HEK293T (cell line): ENCODE data around the gene CASP9.

Source experiments
- CTCF ChIA-PET: fragments of 350-600 bp; formaldehyde crosslinking; extraction: SDS; loops from one replicate; lab custom pipeline; 2021; ENCODE audit warnings: antibody characterized with exemption, inconsistent platforms; lab: Yijun Ruan, JAX
- POLR2A ChIA-PET: fragments of 350-600 bp; formaldehyde crosslinking; extraction: SDS; loops from one replicate; lab custom pipeline; 2020; ENCODE audit warnings: antibody characterized with exemption, inconsistent platforms; lab: Yijun Ruan, JAX
- DNase-seq: peaks from one replicate; pipeline ENCODE4 v3.0.0; 2012; ENCODE audit warnings: mixed read lengths; ENCODE audit errors: extremely low spot score
- ARNT ChIP-seq: fragments of 450-650 bp; IDR thresholded peaks from 2 replicates; pipeline ENCODE4 v1.6.1; 2017; ENCODE audit warnings: mild to moderate bottlenecking
- BHLHE40 ChIP-seq: fragments of 450-650 bp; IDR thresholded peaks from 2 replicates; pipeline ENCODE4 v1.6.1; 2016; ENCODE audit warnings: mild to moderate bottlenecking, moderate library complexity, borderline replicate concordance
- CTBP1 ChIP-seq: fragments of 450-650 bp; IDR thresholded peaks from 2 replicates; pipeline ENCODE4 v1.6.1; 2016; ENCODE audit warnings: borderline replicate concordance
- ELF4 ChIP-seq: fragments of 450-650 bp; IDR thresholded peaks from 2 replicates; pipeline ENCODE4 v1.6.1; 2017; ENCODE audit warnings: antibody characterized with exemption
- FOXA1 ChIP-seq: fragments of 450-650 bp; IDR thresholded peaks from 2 replicates; pipeline ENCODE4 v1.6.1; 2016; ENCODE audit warnings: mild to moderate bottlenecking
- FOXM1 ChIP-seq: fragments of 450-650 bp; IDR thresholded peaks from 2 replicates; pipeline ENCODE4 v1.6.1; 2017; ENCODE audit warnings: mild to moderate bottlenecking, borderline replicate concordance
- HDGF ChIP-seq: fragments of 450-650 bp; IDR thresholded peaks from 2 replicates; pipeline ENCODE4 v1.6.1; 2017; ENCODE audit warnings: antibody characterized with exemption, borderline replicate concordance
- L3MBTL2 ChIP-seq: fragments of 450-650 bp; conservative IDR thresholded peaks from 2 replicates; pipeline ENCODE4 v1.6.1; 2016; ENCODE audit warnings: mild to moderate bottlenecking
- LEF1 ChIP-seq: fragments of 450-650 bp; IDR thresholded peaks from 2 replicates; pipeline ENCODE4 v1.6.1; 2017; ENCODE audit warnings: mild to moderate bottlenecking, borderline replicate concordance
- NFRKB ChIP-seq: fragments of 450-650 bp; IDR thresholded peaks from 2 replicates; pipeline ENCODE4 v1.6.1; 2016; ENCODE audit warnings: mild to moderate bottlenecking, moderate library complexity
- PKNOX1 ChIP-seq: fragments of 450-650 bp; IDR thresholded peaks from 2 replicates; pipeline ENCODE4 v1.6.1; 2016
- SP1 ChIP-seq: fragments of 450-650 bp; IDR thresholded peaks from 2 replicates; pipeline ENCODE4 v1.6.1; 2017
- SUZ12 ChIP-seq: fragments of 450-650 bp; IDR thresholded peaks from 2 replicates; pipeline ENCODE4 v1.6.1; 2016; ENCODE audit warnings: mild to moderate bottlenecking
- TARDBP ChIP-seq: fragments of 450-650 bp; IDR thresholded peaks from 2 replicates; pipeline ENCODE4 v1.6.1; 2016
- ZNF384 ChIP-seq: fragments of 450-650 bp; IDR thresholded peaks from 2 replicates; pipeline ENCODE4 v1.6.1; 2016

Gene CASP9

DNA sequence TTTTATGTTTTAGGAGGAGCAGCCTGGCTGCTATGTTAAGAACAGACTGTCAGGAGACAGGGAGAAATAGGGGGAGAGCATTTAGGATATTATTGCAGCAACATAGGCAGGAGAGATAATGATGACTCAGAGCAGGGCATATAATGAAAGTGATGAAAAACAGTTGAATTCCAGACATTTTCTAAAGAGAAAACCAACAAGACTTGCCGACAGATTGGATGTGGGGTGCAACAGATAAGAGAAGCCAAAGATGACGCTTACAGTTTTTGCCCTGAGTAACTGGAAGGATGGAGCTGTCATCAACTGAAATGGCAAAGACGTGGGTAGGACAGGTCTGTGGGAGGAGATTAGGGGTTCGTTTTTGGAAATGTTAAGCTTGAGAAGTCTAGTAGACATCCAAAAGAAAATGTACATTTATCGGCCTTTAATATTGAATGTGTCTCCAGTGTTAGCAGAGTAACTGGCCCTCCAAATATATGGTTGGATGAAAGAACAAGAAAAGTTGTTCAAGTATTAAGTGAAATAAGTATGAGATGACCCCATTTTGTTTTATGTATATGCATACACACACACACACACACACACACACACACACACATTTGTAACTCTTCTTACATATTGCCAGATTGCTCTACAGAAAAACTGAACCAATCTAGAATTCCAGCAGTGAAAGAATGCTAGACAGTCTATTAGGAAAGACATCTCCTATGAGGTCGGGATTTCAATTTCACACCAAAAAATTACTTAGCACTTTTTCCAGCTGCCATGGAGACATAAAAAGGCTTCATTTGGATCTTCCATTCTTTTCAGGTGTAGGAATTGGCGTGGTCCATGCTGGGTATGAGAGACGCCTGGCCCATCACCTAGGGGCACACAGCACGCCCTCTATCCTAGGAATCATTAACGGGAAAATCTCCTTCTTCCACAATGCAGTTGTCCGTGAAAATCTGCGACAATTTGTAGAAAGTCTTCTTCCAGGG is 19.9 kb upstream of the CASP9 start:
- no peak for TF ChIP-seq PKNOX1
- DNase-seq: no peak
- ChIA-PET CTCF (no interaction called here), POLR2A (no interaction called here)

- CTCF ChIA-PET: no interaction called here
Measured at GRCh38 chr1:15543251-15543588, 19.2 kb upstream of the CASP9 start.

GRCh38 chr1:15542388-15543250 is 18.6 kb upstream of the CASP9 start:
- DNase-seq: no peak
- ChIA-PET CTCF (no interaction called here), POLR2A (no interaction called here)
- no peak for TF ChIP-seq L3MBTL2
- TF ChIP-seq TARDBP: no peak
- no peak for TF ChIP-seq HDGF
- no peak for TF ChIP-seq ZNF384
- TF ChIP-seq LEF1: no peak
- TF ChIP-seq PKNOX1: no peak
- TF ChIP-seq SUZ12: no peak
- no peak for TF ChIP-seq NFRKB
- no peak for TF ChIP-seq CTBP1
- no peak for TF ChIP-seq FOXA1
- TF ChIP-seq FOXM1: no peak
- TF ChIP-seq ARNT: no peak

More at GRCh38 chr1:15543251-15543588, 19.2 kb upstream of the CASP9 start:
- POLR2A ChIA-PET: no interaction called here
- TF ChIP-seq SP1 (no peak), BHLHE40 (no peak), NFRKB (no peak), ZNF384 (no peak)
- no peak for DNase-seq

DNA sequence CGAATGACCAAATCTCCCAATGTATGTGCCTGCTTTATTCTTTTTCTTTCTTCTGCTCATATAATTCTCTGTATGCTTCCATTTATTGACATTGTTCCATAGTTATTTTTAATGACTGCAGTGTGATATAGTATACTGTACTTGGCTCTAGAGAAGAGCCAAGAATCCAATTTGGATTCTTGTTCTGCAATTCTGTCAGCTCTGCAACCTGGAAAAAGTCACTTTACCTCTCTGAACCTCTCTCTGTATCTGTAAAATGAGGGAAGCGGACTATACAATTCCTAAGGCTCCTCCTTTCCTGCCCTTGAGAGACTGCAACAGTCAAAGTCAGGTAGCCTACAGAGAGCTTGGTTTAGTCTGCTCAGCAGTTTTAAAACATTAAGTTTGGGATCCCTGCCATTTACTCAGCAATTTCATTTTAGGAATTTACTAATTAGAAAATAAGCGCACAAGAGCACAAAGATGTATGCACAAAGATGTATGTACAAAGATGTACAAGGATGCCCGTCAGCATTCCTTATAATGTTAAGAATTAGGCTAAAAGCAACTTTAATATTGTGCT is 17.3 kb upstream of the CASP9 start:
- TF ChIP-seq BHLHE40 (no peak), ZNF384 (no peak), SP1 (no peak), ELF4 (no peak), FOXA1 (no peak), PKNOX1 (no peak), TARDBP (no peak), CTBP1 (no peak), SUZ12 (no peak), LEF1 (no peak), FOXM1 (no peak), HDGF (no peak), NFRKB (no peak)
- CTCF ChIA-PET: no interaction called here
- POLR2A ChIA-PET: no interaction called here
- DNase-seq: no peak

DNA sequence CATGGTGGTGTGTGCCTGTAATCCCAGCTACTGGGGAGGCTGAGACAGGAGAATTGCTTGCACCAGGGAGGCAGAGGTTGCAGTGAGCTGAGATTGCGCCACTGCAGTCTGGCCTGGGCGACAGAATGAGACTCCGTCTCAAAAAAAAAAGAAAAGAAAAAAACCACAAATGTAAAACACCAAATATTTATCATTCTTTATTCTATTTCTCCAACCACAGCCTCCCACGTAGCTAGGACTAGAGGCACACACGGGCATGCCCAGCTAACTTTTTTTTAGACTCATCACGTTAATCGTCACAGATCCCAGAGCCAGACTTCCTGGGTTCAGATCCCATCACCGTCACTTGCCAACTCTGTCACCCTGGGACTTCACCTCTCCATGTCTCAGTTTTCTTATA is 16.2 kb upstream of the CASP9 start:
- TF ChIP-seq TARDBP (no peak), ARNT (no peak), FOXA1 (no peak), L3MBTL2 (no peak), ZNF384 (no peak), SUZ12 (no peak), FOXM1 (no peak)
- POLR2A ChIA-PET: no interaction called here
- CTCF ChIA-PET: no interaction called here
- DNase-seq: no peak

- ChIA-PET CTCF (interaction anchor here (0.6 kb wide), 1 partner anchor 98 kb away, joined by 10 read pairs; no protein-coding TSS in a partner anchor), POLR2A (interaction anchor here (0.6 kb wide), 1 partner anchor 13 kb away, joined by 3 read pairs; no protein-coding TSS in a partner anchor)
- no peak for DNase-seq
- TF ChIP-seq NFRKB (no peak), SP1 (no peak), CTBP1 (no peak)
Measured at GRCh38 chr1:15538771-15539170, 14.8 kb upstream of the CASP9 start.

- DNase-seq: no peak
- CTCF ChIA-PET: no interaction called here
- TF ChIP-seq SP1: no peak
- POLR2A ChIA-PET: no interaction called here
Measured at GRCh38 chr1:15531682-15532081, 7.7 kb upstream of the CASP9 start.
